ENCODE data around the gene TRIM14.

DNA sequence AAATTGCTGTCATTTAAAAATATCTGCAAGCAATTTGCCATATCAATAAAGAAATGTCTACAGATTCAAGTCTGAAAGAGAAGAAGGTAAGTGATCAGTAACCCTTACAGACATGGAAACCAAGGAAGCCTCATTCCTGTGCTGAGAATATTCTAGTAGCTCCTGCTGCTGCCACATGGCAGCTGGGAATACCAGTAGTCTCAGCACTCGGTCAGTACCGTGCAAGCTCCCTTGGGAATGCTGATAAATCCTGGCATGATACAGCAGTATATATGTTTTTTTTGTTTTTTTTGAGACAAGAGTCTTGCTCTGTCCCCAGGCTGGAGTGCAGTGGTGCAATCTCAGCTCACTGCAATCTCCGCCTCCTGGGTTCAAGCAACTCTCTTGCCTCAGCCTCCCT, 34.6 kb downstream of the TRIM14 start:
- no peak for TF ChIP-seq SP1 (IDR thresholded peaks at IDR 0.05)
- no peak for TF ChIP-seq ARNT (IDR thresholded peaks at IDR 0.05)
- TF ChIP-seq SUZ12 (IDR thresholded peaks at IDR 0.05), result no peak
- no peak for TF ChIP-seq FOXA1 (IDR thresholded peaks at IDR 0.05)
- no peak for TF ChIP-seq HDGF (IDR thresholded peaks at IDR 0.05; ENCODE audit: borderline replicate concordance)
- no peak for TF ChIP-seq FOXK2 (IDR thresholded peaks at IDR 0.05)
- TF ChIP-seq LEF1 (IDR thresholded peaks at IDR 0.05; ENCODE audit: borderline replicate concordance), result no peak
- no peak for TF ChIP-seq CTBP1 (IDR thresholded peaks at IDR 0.05; ENCODE audit: borderline replicate concordance)
- no peak for TF ChIP-seq ZNF384 (IDR thresholded peaks at IDR 0.05)
- TF ChIP-seq NFRKB (IDR thresholded peaks at IDR 0.05), result no peak

Measured in HEK293T (cell line).